ENCODE data around the gene COQ8B. TPM values are rescaled to one million over a fixed set of nuclear protein-coding genes. Genes with fewer than 3 reads are reported as not detected.

COQ8B gene
- total RNA-seq, 4 donors from 2014 or later = 39.2 to 73.0 (median 54.7) TPM

- Histone ChIP-seq H3K4me1 (peaks cover 24 to 25% of the 10 kb centered on the region in 2 donors), H3K36me3 (peaks cover under 1 to 3% of the 10 kb centered on the region in 2 donors), H3K4me3 (replicated peaks in 1 of 3) (no peak overlapping the region), H3K27ac (peak overlapping the region; percentile 52 to 60 (median 57)), H3K27me3 (no peaks in the 10 kb centered on the region), H3K9me3 (no peaks in the 10 kb centered on the region)
- WGBS, 2 donors = 64 to 71% methylated on average over 7 of the region's 7 CpGs
- intact Hi-C loops (cut with DNase I) = no loop called here
- TF ChIP-seq, protein P1, sequence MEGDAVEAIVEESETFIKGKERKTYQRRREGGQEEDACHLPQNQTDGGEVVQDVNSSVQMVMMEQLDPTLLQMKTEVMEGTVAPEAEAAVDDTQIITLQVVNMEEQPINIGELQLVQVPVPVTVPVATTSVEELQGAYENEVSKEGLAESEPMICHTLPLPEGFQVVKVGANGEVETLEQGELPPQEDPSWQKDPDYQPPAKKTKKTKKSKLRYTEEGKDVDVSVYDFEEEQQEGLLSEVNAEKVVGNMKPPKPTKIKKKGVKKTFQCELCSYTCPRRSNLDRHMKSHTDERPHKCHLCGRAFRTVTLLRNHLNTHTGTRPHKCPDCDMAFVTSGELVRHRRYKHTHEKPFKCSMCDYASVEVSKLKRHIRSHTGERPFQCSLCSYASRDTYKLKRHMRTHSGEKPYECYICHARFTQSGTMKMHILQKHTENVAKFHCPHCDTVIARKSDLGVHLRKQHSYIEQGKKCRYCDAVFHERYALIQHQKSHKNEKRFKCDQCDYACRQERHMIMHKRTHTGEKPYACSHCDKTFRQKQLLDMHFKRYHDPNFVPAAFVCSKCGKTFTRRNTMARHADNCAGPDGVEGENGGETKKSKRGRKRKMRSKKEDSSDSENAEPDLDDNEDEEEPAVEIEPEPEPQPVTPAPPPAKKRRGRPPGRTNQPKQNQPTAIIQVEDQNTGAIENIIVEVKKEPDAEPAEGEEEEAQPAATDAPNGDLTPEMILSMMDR (IDR thresholded peaks at IDR 0.05) = no peak
- no peak for TF ChIP-seq POLR2A (IDR thresholded peaks at IDR 0.05)
- peak in 1 of 2 donors; percentile 42 for DNase-seq
Observed at GRCh38 chr19:40745402-40745780, 28.7 kb upstream of the COQ8B start.

DNA sequence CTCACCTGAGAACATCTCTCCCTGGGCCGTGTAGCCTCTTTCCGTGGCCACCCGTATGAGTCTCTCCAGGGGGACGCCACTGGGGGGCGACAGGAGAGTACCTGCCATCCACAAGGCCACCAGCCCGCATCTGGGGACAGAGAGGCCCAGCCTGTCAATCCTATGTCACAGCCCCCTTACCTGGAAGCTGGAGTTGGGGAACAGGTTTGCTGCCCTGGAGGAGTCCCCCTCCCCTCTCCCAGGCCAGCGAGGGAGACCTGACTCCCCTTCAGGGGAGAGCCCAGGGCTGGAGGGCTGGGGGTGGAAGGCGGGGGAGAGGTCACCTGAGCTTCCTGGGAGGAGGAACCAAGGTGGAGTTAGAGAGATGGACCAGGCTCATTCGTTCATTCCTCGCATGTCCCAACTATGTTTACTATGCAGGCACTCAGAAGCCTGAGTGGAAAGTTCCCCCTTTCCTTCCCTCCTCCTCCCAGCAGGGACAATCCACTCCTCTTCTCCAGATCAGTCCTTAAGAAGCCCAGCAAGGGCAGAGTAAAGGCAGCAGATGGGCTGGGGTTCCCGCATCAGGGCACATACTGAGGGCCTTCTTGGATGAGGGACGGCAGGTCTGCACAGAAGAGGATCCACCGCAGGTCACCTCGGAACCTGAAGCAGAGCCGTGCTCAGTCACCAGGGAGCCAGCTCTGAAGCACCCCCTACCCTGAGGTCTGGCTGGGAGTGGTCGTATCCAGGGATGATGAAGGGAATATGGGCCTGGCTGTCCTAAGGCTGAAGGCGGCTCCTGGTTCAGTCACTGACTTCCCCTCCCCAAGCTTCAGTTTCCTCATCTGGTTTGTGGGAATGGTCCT lies 28.1 kb upstream of the COQ8B start:
- DNase-seq = peak; percentile 62 to 68
- WGBS, 2 donors = 50 to 53% methylated on average over 6 to 11 of the region's 17 CpGs
- H3K36me3 ChIP-seq = peaks cover 7% of the 10 kb centered on the region in 2 donors
- no peak overlapping the region for H3K4me3 ChIP-seq (replicated peaks in 1 of 3)
- H3K27me3 ChIP-seq = no peaks in the 10 kb centered on the region
- intact Hi-C loops (cut with DNase I) = no loop called here
- TF ChIP-seq, protein P1 (IDR thresholded peaks at IDR 0.05) = peak in 3 of 6 experiments; percentile 15 to 24 (median 21)
- TF ChIP-seq POLR2A (IDR thresholded peaks at IDR 0.05) = no peak
- peak overlapping the region; percentile 52 to 60 (median 57) for H3K27ac ChIP-seq
- no peaks in the 10 kb centered on the region for H3K9me3 ChIP-seq
- peaks cover 22 to 24% of the 10 kb centered on the region in 2 donors for H3K4me1 ChIP-seq

DNA sequence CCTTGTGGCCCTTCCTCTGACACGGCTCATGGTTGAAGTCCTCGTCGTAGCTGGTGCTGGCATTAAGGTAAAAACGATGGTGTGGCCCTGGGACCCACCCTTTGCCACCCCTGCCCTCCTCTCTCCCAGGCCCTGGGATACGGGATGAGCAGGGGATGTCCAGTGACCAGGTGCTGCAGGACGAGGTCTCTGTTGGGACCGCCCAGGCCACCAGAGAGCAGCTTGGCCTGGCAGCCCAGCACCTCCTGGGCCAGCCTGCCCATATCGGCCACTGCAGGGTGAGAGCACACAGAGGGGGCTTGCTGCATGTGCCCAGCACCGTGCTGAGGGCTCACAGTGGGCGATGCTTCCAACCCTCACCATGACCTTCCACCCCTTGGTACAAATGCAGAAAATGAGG lies 27.2 kb upstream of the COQ8B start:
- no peaks in the 10 kb centered on the region for H3K9me3 ChIP-seq
- peaks cover 14 to 15% of the 10 kb centered on the region in 2 donors for H3K4me1 ChIP-seq
- DNase-seq = no peak
- H3K27me3 ChIP-seq = no peaks in the 10 kb centered on the region
- no peak for TF ChIP-seq POLR2A (IDR thresholded peaks at IDR 0.05)
- TF ChIP-seq, protein P1 (IDR thresholded peaks at IDR 0.05) = no peak
- H3K27ac ChIP-seq = peak overlapping the region in 2 of 3 donors; percentile 52 to 60
- peaks cover 16% of the 10 kb centered on the region in 2 donors for H3K36me3 ChIP-seq
- intact Hi-C loops (cut with DNase I) = no loop called here
- H3K4me3 ChIP-seq (replicated peaks in 1 of 3) = no peak overlapping the region
- WGBS, 2 donors = 94 to 96% methylated on average over 6 to 8 of the region's 10 CpGs

- Histone ChIP-seq H3K4me3 (replicated peaks in 1 of 3) (no peak overlapping the region), H3K9me3 (no peaks in the 10 kb centered on the region), H3K36me3 (peaks cover 18 to 25% of the 10 kb centered on the region in 2 donors), H3K27ac (no peak overlapping the region), H3K27me3 (no peaks in the 10 kb centered on the region), H3K4me1 (peaks cover 14 to 15% of the 10 kb centered on the region in 2 donors)
- no peak for TF ChIP-seq POLR2A (IDR thresholded peaks at IDR 0.05)
- TF ChIP-seq, protein P1 (IDR thresholded peaks at IDR 0.05) = no peak
- no peak for DNase-seq
- 91 to 95% methylated on average over 8 to 12 of the region's 12 CpGs for WGBS, 2 donors
- intact Hi-C loops (cut with DNase I) = no loop called here
Observed at GRCh38 chr19:40742886-40743285, 26.2 kb upstream of the COQ8B start.

DNA sequence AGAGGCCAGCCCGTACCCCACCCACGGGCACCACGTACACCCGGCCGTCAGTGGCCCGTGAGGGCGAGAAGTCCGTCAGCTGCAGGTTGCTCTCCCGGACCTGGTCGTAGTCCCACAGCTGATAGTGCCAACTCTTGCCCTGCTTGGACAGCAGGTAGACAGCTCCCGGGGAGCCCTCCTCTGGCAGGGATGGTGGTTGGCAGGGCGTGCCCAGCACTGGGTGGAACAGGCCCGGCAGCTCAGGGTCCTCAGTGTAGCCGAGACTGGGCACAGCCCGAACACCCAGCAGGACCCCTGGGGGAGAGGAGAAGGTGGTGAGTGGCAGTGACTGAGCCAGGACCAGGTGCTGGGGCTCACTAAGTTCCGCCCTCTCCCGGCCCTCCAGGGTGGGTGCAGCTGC lies 25.8 kb upstream of the COQ8B start:
- Histone ChIP-seq H3K4me3 (replicated peaks in 1 of 3) (no peak overlapping the region), H3K9me3 (no peaks in the 10 kb centered on the region), H3K27me3 (no peaks in the 10 kb centered on the region), H3K4me1 (peaks cover 14 to 15% of the 10 kb centered on the region in 2 donors), H3K36me3 (peaks cover 20 to 28% of the 10 kb centered on the region in 2 donors), H3K27ac (no peak overlapping the region)
- 89 to 96% methylated on average over 4 to 12 of the region's 17 CpGs for WGBS, 2 donors
- no peak for DNase-seq
- intact Hi-C loops (cut with DNase I) = no loop called here
- TF ChIP-seq, protein P1 (IDR thresholded peaks at IDR 0.05) = no peak
- TF ChIP-seq POLR2A (IDR thresholded peaks at IDR 0.05) = no peak

All from thyroid gland (tissue), 4 donors.